ENCODE results near the gene HS3ST5.
"Not testable (repeated sequence)": the region's sequence is repeated elsewhere in the genome, so short reads cannot be mapped to it uniquely, and the experiment has no call there.

Gene HS3ST5

DNA sequence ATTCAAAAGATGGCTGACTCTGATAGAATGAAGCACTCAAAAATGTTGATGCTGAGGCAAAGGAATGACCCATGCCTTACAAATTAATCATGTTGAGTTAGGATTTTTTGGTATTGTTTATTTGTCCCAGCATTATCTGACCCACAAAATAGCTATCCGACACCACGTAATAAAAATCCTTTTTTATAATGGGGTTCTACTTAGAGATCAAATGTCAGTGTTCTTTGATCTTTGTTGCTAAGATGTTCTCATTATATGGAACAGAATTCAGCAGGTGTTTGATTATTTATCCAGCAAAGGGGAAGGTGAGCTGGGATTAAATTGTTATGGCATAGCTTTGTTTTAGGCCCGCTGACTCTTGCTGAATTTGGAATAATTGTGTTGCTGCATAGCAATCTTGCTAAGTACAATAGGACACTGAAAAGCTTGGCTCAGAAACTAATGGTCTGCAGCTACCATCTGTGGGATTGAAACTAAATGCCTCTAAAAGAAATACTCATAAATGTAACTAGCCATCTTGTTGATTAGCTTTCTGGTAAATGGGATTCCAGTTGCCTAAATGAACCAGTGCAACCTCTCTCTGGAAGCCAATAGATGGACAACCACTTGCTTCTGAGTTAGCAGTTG is 191.6 kb downstream of the HS3ST5 start:
- no peak for DNase-seq (ENCODE audit: low read depth)

DNA sequence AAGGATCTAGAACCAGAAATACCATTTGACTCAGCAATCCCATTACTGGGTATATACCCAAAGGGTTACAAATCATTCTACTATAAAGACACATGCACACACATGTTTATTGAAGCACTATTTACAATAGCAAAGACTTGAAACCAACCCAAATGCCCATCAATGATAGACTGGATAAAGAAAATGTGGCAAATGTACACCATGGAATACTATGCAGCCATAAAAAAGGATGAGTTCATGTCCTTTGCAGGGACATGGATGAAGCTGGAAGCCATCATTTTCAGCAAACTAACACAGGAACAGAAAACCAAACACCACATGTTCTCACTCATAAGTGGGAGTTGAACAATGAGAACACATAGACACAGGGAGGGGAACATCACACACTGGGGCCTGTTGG is 193.6 kb downstream of the HS3ST5 start:
- not testable (repeated sequence) for DNase-seq (ENCODE audit: low read depth)

DNA sequence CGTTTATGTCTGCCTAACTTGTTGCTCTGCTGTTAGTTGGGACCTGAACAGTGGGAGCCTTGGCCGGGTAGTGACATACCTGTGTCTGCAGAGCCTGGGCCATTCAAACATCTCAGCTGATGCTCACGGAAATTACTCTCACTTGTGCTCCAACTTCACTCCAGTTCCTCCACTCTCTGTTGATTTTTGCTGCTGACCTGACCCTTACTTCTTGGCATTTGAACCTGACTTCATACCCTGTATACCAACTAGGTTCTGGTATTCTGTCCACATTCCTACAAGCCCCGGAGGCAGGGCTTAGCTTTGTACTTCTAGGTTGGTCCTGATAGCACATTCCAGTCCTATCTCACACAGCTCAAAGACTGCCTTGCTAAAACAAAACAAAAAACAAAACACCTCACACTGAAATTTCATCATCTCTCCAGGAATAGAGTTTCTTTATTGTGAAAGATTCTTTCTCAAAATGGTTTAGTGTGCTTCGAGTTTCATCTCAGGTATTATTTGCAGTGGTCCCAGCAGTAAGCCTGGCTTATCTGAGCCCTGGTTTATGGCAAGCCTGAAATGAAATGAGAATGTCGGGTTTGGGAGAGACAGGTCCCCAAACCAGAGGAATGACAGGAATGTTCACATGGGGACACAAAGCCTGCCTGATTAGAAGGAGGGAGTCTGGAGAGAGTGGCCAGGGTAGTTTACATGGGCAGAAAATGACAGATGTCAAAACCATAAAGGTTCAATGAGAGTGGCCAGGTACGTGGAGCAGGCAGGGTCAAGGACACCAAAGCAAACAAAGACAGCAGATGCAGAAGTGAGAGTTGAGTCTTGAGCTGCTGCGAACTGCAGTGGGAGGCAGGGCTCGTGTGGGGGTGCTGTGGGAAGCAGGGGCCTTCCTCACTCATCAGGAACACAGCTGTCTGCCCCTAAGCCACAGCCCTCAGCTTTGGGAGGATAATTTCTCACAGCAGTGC is 197.7 kb downstream of the HS3ST5 start:
- no peak for DNase-seq (ENCODE audit: low read depth)

DNA sequence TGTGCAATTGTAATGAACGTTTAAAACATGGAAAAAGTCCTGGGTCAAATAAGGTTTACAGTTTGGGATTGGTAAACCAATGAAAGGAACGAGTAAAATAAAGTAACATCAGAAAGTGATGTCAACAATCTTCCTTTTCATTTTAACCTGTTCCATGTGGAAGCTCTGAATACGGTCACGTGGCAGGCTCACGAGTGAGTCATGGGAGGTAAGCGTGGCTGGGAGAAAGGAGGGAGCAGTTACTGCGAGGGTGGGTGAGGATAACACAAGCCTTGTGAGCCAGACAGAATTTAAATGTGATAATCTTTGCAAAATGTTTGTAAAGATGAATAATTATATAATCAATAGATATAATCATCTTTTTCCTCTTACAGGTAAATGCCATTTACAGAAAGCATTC is 200.6 kb downstream of the HS3ST5 start:
- no peak for DNase-seq (ENCODE audit: low read depth)

DNA sequence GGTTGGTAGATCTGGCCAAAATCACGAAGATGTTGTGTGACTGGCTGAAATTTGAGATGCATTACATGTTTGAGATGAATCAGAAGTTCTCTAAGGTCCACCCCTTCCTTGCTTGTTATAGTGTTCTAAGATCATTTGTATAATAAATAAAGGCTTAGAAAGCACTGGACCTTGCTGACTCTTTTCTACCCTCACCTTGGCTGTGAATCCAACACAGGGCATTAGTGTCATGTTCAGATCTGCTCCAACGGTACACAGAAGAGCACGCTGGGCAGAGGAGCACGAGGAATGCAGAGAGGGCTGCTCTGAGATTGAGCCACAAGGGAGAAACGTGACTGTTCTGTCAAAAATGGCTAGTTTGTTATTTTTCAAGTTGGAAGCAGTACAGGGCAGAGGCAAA is 202.4 kb downstream of the HS3ST5 start:
- no peak for DNase-seq (ENCODE audit: low read depth)

DNA sequence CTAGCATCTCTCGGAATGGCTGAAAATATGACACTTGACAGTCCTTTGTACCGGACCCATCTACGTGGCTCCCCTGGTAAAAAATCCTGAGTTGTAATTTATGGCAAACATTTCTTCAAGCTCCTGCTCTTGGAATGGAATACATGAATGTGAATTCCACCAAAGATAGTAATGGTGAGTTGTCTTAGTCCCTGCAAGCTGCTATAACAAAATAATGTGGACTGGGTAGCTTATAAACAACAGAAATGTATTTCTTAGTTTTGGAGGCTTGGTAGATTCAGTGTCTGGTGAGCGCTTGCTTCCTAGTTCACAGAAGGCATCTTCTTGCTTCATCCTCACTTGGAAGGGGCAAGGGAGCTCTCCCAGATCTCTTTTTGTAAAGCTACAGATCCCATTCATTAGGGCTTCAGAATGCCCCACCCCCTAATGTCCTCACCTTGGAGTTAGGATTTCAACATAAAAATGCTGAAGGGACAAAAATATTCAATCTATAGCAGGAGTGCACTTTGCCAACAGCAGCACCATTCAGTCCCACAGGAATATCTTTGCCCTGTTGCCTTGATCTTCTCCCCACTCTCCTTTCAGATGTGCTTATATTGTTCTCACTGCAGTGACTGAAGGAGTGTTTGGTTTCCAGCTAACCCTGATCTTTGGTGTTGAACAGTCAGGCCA is 204.1 kb downstream of the HS3ST5 start:
- DNase-seq (ENCODE audit: low read depth), result no peak

DNA sequence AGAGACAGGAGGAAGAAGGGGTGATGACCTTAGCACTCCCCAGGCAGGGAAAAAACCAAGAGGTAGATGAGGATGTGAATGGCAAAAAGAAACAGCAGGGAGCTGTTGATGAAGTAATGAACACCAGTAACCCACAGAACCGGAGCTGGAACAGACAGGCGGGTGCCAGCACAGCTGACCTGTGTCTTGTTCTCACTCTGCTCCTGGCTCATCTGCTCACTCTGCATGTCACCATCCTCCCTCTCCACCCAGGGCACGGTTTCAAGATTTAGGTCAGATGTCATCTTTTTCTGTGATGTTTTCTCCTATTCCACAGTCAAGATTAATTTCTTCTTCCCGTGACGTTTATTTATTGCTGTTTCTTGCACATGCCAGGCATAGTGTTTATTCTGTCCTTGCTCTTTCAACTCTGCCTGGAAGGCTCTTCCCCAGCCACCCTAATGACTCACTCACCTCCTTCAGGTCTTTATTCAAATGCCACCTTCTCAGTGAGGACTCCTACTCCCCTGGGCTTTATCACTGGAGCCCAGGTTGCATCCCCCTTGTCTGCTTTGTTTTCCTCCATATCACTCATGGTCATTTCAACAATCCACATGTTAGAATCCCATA is 207.4 kb downstream of the HS3ST5 start:
- no peak for DNase-seq (ENCODE audit: low read depth)

DNA sequence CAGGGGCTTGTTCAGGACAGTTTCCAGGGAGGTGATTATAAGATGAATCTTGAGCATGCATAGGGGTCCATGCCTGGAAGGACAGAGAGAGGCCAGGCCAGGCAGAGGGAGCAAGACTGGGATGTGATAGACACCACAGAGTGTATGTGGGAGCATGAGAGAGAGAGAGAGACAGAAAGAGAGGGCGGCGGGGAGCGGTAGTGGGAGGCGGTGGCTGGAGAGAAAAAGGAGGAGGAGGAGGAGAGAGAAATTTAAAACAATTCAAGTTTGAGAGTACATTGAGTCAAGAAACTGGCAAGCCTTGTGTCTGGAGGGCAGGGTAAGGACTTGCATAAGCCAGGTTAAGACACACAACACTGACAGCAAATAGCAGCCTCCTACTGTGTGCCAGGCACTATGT is 209.0 kb downstream of the HS3ST5 start:
- DNase-seq (ENCODE audit: low read depth), result no peak

DNA sequence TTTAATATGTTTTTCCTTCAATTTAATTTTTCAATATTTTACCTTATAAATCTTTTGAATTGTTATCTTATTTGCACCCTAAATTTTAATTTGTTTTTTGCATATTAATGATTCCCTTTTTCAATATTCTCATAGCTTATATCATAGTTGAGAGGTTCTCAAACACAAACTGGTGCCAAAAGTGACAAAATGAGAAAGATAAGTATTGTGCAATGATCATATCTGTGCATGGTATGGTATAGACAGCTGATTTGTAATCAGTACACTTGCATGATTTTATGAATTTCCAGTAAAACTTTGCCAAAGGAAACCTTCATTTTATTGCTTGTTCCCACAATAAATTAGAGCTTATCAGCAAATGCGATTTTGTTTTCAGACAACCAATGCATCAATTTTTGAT is 210.9 kb downstream of the HS3ST5 start:
- DNase-seq (ENCODE audit: low read depth), result no peak

DNA sequence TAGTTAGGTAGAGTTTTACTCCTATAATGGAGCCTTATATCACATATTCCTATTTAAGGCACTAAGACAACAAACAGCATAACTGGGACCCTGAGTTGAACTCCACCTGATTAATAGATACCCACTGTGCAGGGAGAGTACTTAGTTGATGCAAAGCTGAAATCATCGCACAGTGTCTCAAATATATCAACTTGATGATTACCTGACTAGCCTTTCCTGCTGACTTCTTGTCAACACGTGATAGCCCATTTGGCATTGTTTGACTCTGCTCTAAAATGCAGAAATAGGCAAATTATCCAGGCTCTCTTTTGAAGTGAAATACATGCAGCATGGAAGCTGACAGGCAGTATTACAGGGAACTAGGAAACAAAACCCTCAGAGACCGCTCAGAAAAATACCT is 217.2 kb downstream of the HS3ST5 start:
- no peak for DNase-seq (ENCODE audit: low read depth)

DNA sequence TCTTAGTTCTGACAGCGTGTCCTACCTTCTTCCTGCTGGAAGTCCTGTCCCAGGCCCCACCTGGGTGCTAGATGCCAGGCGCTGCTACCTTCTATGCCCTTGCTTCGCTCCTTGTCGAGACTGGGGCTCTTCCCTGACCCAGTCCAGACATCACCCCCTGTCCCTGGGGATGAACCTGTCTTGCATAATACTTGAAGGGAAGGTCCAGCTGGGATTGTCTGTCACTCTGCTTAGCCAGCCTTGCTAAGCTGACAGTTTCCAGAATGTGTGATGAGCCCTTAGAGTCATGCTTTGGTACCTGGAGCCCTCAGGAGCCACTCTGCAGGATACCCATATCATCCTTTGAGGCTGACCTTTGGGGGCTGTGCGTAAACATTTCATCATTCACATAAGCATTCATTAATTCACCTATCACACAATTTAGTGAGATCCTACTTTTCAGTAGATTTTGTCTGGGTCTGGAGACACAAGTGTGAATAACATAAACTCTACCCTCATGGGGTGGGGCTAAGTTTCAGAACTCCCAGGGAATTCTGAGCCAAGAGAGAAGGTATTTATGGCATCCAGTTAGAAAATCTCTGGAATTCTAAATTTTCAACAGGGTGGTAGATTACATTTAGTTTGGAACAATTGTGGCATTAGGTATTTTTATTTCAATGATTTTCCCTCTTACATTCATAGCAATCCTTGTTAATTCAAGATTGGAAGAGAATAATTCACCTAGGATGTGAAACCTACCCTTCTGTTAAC is 220.7 kb downstream of the HS3ST5 start:
- DNase-seq (ENCODE audit: low read depth), result no peak

DNA sequence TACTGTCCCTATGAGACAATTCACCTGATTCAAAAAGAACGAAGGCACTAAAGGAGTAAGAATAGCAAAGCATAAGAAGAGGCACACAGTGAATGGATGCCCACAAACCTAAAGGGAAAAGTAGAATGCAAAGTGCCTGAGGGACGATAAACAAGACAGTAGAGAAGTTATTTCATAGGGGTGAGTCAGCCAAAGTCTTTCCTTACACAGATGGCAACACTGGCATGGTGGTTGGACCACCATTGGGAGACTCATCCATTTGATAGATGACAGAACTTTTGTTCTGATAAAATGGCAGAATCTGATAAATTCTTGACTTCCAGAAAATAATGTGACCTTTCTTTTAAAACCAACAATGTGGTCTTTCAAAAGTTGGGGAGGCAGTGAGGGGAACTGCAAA is 223.8 kb downstream of the HS3ST5 start:
- no peak for DNase-seq (ENCODE audit: low read depth)

DNA sequence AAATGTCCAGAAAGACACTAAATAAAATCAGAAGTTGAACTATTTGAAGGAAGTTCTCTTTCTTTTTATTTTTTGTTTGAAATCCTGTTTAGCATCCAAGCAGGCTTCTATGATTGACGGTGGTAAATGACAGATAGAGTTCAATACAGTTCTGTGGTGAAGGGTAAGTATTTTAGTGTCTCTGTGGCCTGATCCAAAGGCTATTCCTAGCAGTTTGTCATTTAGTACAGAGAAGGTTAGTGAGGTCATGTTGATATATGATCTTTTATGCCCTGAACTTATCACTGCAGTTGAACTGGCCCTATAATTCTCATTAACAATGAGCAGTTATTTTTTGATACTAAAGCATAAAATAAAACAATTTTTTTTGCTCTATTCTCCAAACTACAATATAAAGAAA is 227.2 kb downstream of the HS3ST5 start:
- no peak for DNase-seq (ENCODE audit: low read depth)

DNA sequence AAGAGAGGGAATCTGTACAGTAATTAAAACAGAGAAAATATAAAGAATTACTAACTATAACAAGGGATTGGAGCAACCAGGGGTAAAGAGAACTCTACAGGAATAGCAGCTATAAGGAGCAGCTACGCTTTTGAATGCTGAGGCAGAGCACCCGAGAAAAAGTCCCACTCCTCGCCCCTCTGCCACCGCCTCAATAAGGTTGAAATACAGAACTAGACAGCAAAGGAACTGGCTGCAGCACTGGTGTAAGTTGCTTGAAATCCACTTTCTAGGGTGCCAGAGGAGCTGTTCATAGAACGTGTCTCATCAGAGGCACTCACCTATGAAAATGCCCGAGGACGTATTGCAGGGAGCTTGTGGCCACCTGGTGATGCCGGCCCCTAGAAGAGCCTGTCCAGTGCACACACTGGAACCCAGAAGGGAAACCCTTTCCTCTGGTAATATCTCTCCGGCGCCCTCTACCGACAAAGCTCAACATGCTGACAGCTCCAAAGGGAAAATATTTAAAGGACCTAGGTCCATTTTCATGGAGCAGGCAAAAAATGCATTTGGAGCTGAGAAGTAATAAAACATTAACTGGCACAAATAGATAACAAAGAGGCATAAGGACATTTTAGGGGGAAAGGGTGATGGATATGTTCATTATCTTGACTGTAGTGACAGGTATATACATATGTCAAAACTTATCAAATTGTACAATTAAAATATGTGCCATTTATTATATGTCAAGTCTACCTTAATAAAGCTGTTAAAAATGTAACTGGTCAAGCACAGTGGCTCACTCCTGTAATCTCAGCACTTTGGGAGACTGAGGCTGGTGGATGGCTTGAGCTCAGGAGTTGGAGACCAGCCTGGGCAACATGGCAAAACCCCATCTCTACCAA is 234.5 kb downstream of the HS3ST5 start:
- no peak for DNase-seq (ENCODE audit: low read depth)

DNA sequence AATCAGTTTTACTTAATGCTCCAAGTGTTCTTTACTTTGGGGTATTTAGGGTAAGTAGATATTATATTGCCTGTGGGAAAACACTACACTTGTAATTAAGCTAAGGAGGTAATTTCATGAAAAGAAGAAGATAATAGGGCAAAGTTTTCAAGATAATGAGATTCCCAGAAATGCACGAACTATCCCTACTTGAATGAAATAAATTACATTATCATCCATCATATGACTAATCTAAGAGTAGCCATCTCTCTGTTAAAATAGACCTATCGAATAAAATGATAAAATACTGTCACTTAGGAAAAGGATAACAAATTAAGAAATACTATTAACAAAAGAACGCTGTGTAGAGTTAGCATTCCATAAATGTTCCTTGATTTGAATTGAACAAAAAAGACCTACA is 236.8 kb downstream of the HS3ST5 start:
- DNase-seq (ENCODE audit: low read depth), result no peak

DNA sequence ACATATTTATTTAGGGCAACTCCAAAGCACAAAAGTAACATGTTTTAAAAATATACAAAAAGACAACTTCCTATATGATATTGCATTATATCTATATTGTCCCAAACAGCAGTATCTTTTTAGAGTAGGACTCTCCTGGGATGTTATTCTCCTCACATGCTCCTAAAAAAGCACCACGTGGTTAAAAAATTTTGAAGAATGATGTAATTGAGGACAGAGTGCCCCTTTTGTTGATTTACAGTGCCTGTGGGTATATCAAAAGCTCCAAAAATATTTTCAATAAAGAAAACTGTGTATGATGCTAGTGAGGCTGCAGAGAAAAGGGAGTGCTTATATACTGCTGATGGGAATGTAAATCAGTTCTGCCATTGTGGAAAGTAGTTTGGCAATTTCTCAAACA is 241.6 kb downstream of the HS3ST5 start:
- no peak for DNase-seq (ENCODE audit: low read depth)

DNA sequence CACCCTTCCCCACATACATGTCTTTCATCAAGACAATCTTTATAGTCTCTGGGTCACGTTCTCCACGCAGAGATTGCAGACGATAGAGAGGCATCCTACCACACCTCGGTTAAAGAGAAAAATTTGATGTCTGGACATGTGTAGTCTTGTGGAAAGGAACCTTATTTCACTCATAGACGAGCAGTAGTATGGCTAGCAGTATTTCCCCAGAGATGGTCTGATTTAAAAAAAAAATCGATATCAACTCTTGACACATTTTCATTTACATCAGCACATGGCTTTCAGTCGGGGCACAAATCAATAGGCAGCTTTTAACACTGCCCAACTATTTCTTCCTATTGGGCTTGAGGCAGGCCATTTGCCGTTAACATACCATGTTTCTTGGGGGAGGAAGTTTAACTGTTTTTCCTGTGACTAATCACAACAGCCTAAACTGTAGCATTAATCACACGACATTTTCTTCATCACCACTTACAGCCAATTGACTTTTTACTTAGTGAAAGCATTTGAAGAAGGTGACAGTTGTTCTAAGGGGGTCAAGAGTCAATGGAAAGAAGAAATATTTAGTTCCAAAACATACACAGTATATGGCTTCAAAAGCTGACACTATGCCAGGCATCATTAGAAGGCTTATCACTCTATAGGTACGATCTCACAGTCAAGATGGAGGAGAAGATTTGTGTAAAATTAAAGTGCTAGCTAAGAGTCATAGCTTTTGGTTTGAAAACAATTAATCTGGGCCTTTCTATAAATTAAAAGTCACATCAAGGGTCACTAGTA is 242.4 kb downstream of the HS3ST5 start:
- no peak for DNase-seq (ENCODE audit: low read depth)

DNA sequence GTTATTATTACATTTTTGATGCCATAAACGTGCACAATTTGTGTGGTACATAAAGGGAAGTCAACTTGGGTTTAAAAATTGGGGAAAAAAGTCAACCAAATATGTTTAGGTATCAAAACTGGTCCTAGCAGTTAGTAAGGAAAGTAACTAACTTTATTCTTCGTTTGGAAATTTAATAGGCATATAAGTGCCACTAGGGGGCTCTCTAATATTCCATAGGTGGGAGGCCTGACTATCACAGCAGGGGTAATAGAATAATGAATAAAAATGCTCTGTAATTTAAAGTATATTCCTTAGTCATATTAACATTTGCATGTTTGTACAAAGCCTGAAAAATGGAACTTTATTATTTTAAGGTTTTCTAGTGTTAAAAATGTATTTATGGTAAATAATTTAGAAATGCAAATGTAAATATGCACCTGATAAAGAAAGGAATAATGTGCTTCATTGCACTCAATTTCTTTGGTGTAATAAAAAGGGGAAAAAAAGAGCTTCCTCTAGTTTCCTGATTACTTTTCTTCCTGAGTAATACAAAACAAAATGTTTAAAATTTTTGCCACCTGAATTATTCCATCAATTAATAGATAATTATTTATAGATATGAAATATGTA is 246.2 kb downstream of the HS3ST5 start:
- DNase-seq (ENCODE audit: low read depth), result no peak

DNA sequence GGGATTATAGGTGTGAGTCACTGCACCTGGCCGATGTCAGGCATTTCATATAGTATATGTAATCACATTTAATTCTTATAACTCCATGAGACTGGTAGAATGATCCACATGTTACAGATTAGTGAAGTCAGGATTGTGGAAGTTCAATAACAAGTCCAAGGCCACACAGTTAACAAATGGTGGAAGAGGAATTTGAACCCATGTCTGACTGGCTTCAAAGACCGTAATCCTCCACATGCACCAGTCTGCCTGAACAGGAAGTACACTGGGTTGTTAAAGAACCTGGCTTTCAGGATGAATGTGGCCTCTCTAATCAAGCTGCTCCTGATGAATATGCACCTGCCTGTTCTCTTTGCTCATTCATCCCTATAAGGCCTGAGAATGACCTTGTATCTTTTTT is 249.9 kb downstream of the HS3ST5 start:
- DNase-seq (ENCODE audit: low read depth), result no peak

DNA sequence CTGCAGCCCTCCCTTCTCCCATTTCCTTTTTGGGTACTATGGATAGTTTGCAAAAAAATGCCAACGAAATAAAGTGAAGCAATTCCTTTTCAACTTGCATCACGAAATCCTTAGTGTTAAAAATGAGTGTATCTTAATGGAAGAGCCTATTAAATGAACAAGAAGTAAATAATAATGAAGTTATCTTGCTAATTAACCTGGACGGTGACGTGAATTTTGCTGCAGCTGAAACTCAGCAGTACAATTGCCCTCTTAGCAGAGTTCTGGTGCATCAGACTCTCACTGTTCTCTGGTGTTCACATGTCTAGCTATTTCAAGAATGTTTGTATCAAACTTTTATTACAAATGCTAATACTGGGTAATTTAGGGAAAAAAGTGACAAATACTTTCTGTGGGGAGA is 252.2 kb downstream of the HS3ST5 start:
- no peak for DNase-seq (ENCODE audit: low read depth)
